ENCODE measurements around the gene GAPT.

DNA sequence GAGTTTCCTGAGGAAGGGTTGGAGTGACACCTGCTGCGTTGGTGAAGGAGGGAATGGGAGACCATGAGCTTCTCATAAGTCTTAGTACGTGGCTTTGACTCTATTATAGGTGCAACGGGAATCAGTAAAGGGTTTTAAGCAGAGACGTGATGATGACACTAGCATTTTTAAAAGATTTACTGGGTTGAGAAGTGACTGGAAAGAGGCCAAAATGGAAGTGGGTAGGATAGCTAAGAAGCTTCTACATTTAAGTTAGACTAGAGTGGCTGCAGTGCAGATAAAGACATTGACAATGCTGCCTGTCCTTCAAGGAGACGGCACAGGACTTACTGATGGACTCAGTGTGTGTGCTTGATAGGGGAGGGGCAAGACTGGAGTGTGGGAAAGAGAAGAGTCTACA lies 6.2 kb downstream of the GAPT start:
- TF ChIP-seq, protein P1, sequence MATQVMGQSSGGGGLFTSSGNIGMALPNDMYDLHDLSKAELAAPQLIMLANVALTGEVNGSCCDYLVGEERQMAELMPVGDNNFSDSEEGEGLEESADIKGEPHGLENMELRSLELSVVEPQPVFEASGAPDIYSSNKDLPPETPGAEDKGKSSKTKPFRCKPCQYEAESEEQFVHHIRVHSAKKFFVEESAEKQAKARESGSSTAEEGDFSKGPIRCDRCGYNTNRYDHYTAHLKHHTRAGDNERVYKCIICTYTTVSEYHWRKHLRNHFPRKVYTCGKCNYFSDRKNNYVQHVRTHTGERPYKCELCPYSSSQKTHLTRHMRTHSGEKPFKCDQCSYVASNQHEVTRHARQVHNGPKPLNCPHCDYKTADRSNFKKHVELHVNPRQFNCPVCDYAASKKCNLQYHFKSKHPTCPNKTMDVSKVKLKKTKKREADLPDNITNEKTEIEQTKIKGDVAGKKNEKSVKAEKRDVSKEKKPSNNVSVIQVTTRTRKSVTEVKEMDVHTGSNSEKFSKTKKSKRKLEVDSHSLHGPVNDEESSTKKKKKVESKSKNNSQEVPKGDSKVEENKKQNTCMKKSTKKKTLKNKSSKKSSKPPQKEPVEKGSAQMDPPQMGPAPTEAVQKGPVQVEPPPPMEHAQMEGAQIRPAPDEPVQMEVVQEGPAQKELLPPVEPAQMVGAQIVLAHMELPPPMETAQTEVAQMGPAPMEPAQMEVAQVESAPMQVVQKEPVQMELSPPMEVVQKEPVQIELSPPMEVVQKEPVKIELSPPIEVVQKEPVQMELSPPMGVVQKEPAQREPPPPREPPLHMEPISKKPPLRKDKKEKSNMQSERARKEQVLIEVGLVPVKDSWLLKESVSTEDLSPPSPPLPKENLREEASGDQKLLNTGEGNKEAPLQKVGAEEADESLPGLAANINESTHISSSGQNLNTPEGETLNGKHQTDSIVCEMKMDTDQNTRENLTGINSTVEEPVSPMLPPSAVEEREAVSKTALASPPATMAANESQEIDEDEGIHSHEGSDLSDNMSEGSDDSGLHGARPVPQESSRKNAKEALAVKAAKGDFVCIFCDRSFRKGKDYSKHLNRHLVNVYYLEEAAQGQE (IDR thresholded peaks at IDR 0.05; ENCODE audit: borderline replicate concordance) = no peak
- TF ChIP-seq, protein P2, sequence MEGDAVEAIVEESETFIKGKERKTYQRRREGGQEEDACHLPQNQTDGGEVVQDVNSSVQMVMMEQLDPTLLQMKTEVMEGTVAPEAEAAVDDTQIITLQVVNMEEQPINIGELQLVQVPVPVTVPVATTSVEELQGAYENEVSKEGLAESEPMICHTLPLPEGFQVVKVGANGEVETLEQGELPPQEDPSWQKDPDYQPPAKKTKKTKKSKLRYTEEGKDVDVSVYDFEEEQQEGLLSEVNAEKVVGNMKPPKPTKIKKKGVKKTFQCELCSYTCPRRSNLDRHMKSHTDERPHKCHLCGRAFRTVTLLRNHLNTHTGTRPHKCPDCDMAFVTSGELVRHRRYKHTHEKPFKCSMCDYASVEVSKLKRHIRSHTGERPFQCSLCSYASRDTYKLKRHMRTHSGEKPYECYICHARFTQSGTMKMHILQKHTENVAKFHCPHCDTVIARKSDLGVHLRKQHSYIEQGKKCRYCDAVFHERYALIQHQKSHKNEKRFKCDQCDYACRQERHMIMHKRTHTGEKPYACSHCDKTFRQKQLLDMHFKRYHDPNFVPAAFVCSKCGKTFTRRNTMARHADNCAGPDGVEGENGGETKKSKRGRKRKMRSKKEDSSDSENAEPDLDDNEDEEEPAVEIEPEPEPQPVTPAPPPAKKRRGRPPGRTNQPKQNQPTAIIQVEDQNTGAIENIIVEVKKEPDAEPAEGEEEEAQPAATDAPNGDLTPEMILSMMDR (IDR thresholded peaks at IDR 0.05; ENCODE audit: poor library complexity, severe bottlenecking) = no peak

All from neural cell (in vitro differentiated cells).